Measurements from ENCODE around the gene FAM222A.

DNA sequence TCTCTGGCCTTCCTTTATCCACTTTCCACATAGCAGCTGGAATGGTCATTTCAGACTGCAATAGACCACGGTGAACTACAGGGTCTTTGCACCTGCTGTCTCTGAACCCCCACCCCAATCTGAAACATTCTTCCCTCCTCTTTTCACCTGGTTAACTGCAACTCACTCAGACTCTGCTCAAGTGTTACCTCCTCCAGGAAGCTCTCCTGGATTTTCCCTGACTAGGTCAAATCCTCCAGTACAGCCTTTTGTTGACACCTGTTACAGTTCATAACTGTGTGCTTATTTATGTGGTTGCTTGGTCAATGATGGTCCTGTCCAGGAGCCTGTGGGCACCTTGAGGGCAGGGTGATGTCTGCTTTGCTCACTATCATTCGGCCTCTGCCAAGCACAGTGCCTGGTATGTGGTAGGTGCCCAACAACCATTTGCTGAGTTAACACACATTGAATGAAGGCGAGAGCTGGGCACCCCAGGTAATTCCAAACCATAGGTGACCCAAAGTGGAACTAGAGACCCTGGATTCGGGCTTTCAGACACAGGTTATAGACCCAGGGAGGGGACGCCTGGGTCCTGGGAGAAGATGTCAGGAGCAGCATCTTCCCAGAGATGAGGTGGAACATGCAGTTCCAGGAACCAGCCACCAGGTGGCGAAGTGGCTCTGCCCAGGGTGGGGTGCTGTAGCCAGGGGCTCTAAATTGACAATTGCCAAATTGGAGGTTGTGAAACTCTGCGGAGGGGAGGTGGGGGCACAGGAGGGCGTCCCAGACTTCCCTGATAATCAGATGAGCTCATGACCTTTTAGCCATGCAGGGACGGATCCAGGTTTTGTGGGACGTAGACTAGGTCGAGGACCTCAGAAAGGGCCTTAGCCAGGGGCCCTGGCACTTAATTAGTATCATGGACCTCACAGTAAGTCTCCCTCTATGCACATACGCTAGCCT lies 91.5 kb downstream of the FAM222A start:
- TF ChIP-seq, protein P1, sequence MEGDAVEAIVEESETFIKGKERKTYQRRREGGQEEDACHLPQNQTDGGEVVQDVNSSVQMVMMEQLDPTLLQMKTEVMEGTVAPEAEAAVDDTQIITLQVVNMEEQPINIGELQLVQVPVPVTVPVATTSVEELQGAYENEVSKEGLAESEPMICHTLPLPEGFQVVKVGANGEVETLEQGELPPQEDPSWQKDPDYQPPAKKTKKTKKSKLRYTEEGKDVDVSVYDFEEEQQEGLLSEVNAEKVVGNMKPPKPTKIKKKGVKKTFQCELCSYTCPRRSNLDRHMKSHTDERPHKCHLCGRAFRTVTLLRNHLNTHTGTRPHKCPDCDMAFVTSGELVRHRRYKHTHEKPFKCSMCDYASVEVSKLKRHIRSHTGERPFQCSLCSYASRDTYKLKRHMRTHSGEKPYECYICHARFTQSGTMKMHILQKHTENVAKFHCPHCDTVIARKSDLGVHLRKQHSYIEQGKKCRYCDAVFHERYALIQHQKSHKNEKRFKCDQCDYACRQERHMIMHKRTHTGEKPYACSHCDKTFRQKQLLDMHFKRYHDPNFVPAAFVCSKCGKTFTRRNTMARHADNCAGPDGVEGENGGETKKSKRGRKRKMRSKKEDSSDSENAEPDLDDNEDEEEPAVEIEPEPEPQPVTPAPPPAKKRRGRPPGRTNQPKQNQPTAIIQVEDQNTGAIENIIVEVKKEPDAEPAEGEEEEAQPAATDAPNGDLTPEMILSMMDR (IDR thresholded peaks at IDR 0.05; ENCODE audit: insufficient read depth, low read length), result peak; percentile 98
- no peak for TF ChIP-seq POLR2AphosphoS5 (IDR thresholded peaks at IDR 0.05; ENCODE audit: low read depth)
- TF ChIP-seq, protein P2, sequence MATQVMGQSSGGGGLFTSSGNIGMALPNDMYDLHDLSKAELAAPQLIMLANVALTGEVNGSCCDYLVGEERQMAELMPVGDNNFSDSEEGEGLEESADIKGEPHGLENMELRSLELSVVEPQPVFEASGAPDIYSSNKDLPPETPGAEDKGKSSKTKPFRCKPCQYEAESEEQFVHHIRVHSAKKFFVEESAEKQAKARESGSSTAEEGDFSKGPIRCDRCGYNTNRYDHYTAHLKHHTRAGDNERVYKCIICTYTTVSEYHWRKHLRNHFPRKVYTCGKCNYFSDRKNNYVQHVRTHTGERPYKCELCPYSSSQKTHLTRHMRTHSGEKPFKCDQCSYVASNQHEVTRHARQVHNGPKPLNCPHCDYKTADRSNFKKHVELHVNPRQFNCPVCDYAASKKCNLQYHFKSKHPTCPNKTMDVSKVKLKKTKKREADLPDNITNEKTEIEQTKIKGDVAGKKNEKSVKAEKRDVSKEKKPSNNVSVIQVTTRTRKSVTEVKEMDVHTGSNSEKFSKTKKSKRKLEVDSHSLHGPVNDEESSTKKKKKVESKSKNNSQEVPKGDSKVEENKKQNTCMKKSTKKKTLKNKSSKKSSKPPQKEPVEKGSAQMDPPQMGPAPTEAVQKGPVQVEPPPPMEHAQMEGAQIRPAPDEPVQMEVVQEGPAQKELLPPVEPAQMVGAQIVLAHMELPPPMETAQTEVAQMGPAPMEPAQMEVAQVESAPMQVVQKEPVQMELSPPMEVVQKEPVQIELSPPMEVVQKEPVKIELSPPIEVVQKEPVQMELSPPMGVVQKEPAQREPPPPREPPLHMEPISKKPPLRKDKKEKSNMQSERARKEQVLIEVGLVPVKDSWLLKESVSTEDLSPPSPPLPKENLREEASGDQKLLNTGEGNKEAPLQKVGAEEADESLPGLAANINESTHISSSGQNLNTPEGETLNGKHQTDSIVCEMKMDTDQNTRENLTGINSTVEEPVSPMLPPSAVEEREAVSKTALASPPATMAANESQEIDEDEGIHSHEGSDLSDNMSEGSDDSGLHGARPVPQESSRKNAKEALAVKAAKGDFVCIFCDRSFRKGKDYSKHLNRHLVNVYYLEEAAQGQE (IDR thresholded peaks at IDR 0.05; ENCODE audit: insufficient replicate concordance, low read depth), result no peak
